Smooth muscle cell of the umbilical artery (primary cell): ENCODE results near the gene MYORG. TPM values are rescaled to one million over a fixed set of nuclear protein-coding genes. Genes with fewer than 3 reads are reported as not detected.

Experiments used
- total RNA-seq: library from RNA; depleted of rRNA; stranded (reverse); fragments of >200 nt; gene quantifications from 2 replicates; pipeline ENCODE4 v1.2.3, GENCODE V29; 2014

MYORG gene
- total RNA-seq: 0.89 and 1.6 TPM in 2 replicates

DNA sequence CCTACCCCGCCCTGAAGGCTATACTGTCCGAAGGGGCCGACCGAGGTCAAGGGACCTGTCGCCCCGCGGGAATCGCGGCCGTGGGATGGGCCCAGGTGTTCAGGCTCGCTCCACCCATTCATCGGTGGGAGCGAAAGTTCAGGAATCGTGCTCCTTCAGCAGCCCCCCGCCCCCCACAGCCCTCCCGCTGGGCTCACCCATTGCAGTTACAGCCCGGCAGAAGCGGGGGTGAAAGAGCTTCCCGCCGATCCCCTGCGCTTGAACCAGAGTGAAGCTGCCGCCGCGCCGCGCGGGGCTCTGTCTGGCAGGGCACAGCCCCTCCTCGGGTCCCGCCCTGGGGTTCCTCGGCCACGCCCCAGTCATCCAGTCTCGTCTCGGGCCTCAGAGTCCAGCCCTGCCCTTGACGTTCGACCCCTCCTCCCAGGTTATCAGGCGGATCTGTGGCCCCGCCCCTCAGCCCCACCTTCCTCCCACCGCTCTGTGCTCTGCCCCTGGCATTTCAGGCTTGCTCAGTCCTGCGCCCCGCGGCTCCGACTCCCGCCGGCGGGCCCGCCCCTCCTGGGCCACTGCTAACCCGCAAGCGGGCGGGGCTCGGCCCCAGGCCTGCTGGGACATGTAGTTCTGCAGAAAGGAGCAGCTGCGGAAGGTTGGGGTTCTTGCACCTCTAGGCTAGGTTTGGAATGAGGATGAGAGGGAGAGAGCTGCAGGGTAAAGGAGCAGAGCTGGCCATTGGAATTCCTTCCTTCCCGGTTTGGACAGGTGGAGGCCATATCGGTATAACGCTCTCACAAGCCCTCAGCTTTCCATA, at the start of gene MYORG:
Gene MYORG (minus strand): TSS at position 303 of the 808 bp plus-strand sequence. CDS start 3,955 bp downstream, outside the sequence.

GRCh38 chr9:34328987-34329832, 47.5 kb downstream of the MYORG start, which contains the start of the genes KIF24 and NUDT2:
TSS of gene KIF24 (minus strand) at chr9:34329268. CDS start at chr9:34311346, 17,922 bp downstream.
TSS of gene NUDT2 (plus strand) at chr9:34329569. CDS start at chr9:34339040, 9,471 bp downstream.

Other genes starting within 250 kb of the MYORG start
- gene UBAP1, start 197.9 kb downstream of the MYORG start, total RNA-seq: 28.2 and 28.9 TPM in 2 replicates
- 0.59 and 1.8 TPM in 2 replicates for gene KIF24, start 47.6 kb downstream of the MYORG start, total RNA-seq
- 14.3 and 39.2 TPM in 2 replicates for gene NUDT2, start 47.3 kb downstream of the MYORG start, total RNA-seq
- 11.6 and 20.6 TPM in 2 replicates for gene FAM219A, start 81.7 kb upstream of the MYORG start, total RNA-seq
- not detected in 2 replicates for gene DNAI1, start 81.9 kb upstream of the MYORG start, total RNA-seq
- gene ENHO, start 146.1 kb upstream of the MYORG start, total RNA-seq: not detected in 2 replicates
- gene CNTFR, start 212.8 kb upstream of the MYORG start, total RNA-seq: not detected in 2 replicates
- gene RPP25L, start 235.2 kb upstream of the MYORG start, total RNA-seq: 13.0 and 19.0 TPM in 2 replicates
- gene DCTN3, start 243.6 kb upstream of the MYORG start, total RNA-seq: 71.5 and 74.2 TPM in 2 replicates